ENCODE results near the gene ANAPC15. TPM values are rescaled to one million over a fixed set of nuclear protein-coding genes. Genes with fewer than 3 reads are reported as not detected.

The ANAPC15 gene
- total RNA-seq, 1 experiment from 2014 or later, result 98.6 TPM

GRCh38 chr11:72070491-72070890 lies 42.0 kb downstream of the ANAPC15 start:
- H3K4me3 Mint-ChIP-seq (ENCODE audit: unreplicated experiment), result no peak overlapping the region
- peaks cover 31% of the 10 kb centered on the region for H3K4me1 Mint-ChIP-seq (ENCODE audit: low read depth, unreplicated experiment)
- H3K27me3 Mint-ChIP-seq (ENCODE audit: insufficient read depth, unreplicated experiment), result no peaks in the 10 kb centered on the region
- intact Hi-C loops (cut with micrococcal nuclease; ENCODE audit: unreplicated experiment), result no loop called here
- peaks cover 3% of the 10 kb centered on the region; the same call in 1 of the 2 replicates for H3K36me3 ChIP-seq (ENCODE audit: control insufficient read depth, insufficient read depth, low read length)
- H3K27ac Mint-ChIP-seq (ENCODE audit: unreplicated experiment), result no peak overlapping the region
- no peak for TF ChIP-seq CTCF (IDR thresholded peaks at IDR 0.05; ENCODE audit: insufficient read depth in 1 of 2, low read depth in 1 of 2, low read length in 1 of 2, severe bottlenecking in 1 of 2, unreplicated experiment in 1 of 2)
- POLR2A ChIA-PET, result no interaction called here
- no peak overlapping the region for H3K4me3 ChIP-seq (ENCODE audit: low read depth, low read length)
- H3K27me3 ChIP-seq (replicated peaks; ENCODE audit: control insufficient read depth, insufficient read depth, low read length), result no peaks in the 10 kb centered on the region
- CTCF ChIA-PET, result interaction anchor here (2.3 kb wide), 1 partner anchor 45 kb away, joined by 8 read pairs; no protein-coding TSS in a partner anchor
- no peaks in the 10 kb centered on the region for H3K9me3 ChIP-seq
- H3K36me3 Mint-ChIP-seq (ENCODE audit: insufficient read depth, unreplicated experiment), result peaks cover 35% of the 10 kb centered on the region
- BruUV-seq (replicated peaks), result no TSS peak
- peaks cover 26% of the 10 kb centered on the region for H3K4me1 ChIP-seq
- DNase-seq, result no peak
- H3K9me3 Mint-ChIP-seq (ENCODE audit: unreplicated experiment), result no peaks in the 10 kb centered on the region

DNA sequence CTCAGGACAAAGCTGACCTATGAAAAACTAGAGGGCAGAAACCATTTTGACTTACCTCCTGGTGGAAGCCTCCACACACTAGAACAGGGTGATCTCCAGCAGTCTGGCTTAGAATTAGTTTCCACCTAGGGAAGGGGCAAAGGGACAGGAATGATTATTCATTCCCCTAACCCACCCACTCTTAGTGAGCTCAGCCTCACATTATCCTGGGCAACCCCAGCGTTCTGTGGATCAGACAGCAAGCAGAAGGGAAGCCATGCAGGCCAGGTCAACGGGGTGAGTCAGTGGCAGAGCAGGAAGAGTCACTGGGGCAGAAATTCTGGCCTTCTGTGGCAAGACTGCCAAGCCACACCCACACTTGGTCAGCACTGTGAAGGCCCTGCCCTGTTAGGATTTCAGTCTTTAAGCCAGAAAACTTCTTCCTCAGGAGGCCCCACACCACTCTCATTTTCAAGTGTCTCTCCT lies 42.7 kb downstream of the ANAPC15 start:
- POLR2A ChIA-PET, result no interaction called here
- peak; percentile 53 to 55 for DNase-seq
- no peaks in the 10 kb centered on the region; the same call in 1 of the 2 replicates for H3K36me3 ChIP-seq (ENCODE audit: control insufficient read depth, insufficient read depth, low read length)
- H3K4me3 ChIP-seq (ENCODE audit: low read depth, low read length), result no peak overlapping the region
- no TSS peak for BruUV-seq (replicated peaks)
- Mint-ChIP-seq H3K4me3 (ENCODE audit: unreplicated experiment) (no peak overlapping the region), H3K9me3 (ENCODE audit: unreplicated experiment) (no peaks in the 10 kb centered on the region), H3K36me3 (ENCODE audit: insufficient read depth, unreplicated experiment) (peaks cover 34% of the 10 kb centered on the region), H3K27ac (ENCODE audit: unreplicated experiment) (no peak overlapping the region), H3K4me1 (ENCODE audit: low read depth, unreplicated experiment) (peaks cover 31% of the 10 kb centered on the region), H3K27me3 (ENCODE audit: insufficient read depth, unreplicated experiment) (no peaks in the 10 kb centered on the region)
- peaks cover 26% of the 10 kb centered on the region for H3K4me1 ChIP-seq
- H3K27me3 ChIP-seq (replicated peaks; ENCODE audit: control insufficient read depth, insufficient read depth, low read length), result no peaks in the 10 kb centered on the region
- CTCF ChIA-PET, result interaction anchor here (2.3 kb wide), 1 partner anchor 44 kb away, joined by 8 read pairs; no protein-coding TSS in a partner anchor
- no peaks in the 10 kb centered on the region for H3K9me3 ChIP-seq
- TF ChIP-seq CTCF (IDR thresholded peaks at IDR 0.05; ENCODE audit: insufficient read depth in 1 of 2, low read depth in 1 of 2, low read length in 1 of 2, severe bottlenecking in 1 of 2, unreplicated experiment in 1 of 2), result no peak
- intact Hi-C loops (cut with micrococcal nuclease; ENCODE audit: unreplicated experiment), result no loop called here

DNA sequence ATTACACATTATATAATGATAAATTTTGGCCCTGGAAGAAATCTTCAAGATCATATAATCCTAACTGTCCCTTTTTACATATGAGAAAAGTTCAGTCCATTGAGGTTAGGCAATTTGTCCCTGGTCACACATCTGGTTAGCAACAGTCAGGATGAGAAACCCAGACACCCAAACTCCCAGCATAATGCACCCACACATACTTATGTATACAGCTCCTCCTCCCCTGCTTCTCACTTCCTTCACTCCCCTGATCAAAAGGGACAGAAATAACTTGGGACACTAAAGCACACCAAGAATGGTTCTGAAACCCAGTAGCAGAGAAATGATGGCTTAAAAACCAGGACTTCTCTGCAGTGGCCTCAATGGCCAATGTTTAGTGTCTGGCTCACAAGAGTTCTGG lies 43.3 kb downstream of the ANAPC15 start:
- H3K4me3 Mint-ChIP-seq (ENCODE audit: unreplicated experiment), result no peak overlapping the region
- Histone ChIP-seq H3K4me1 (peaks cover 26% of the 10 kb centered on the region), H3K9me3 (no peaks in the 10 kb centered on the region), H3K4me3 (ENCODE audit: low read depth, low read length) (no peak overlapping the region), H3K36me3 (ENCODE audit: control insufficient read depth, insufficient read depth, low read length) (no peaks in the 10 kb centered on the region; the same call in 1 of the 2 replicates), H3K27me3 (replicated peaks; ENCODE audit: control insufficient read depth, insufficient read depth, low read length) (no peaks in the 10 kb centered on the region)
- no TSS peak for BruUV-seq (replicated peaks)
- peaks cover 34% of the 10 kb centered on the region for H3K36me3 Mint-ChIP-seq (ENCODE audit: insufficient read depth, unreplicated experiment)
- peaks cover 31% of the 10 kb centered on the region for H3K4me1 Mint-ChIP-seq (ENCODE audit: low read depth, unreplicated experiment)
- TF ChIP-seq CTCF (IDR thresholded peaks at IDR 0.05; ENCODE audit: insufficient read depth in 1 of 2, low read depth in 1 of 2, low read length in 1 of 2, severe bottlenecking in 1 of 2, unreplicated experiment in 1 of 2), result no peak
- H3K27me3 Mint-ChIP-seq (ENCODE audit: insufficient read depth, unreplicated experiment), result no peaks in the 10 kb centered on the region
- CTCF ChIA-PET, result interaction anchor here (2.3 kb wide), 1 partner anchor 43 kb away, joined by 8 read pairs; no protein-coding TSS in a partner anchor
- no peaks in the 10 kb centered on the region for H3K9me3 Mint-ChIP-seq (ENCODE audit: unreplicated experiment)
- no peak for DNase-seq
- intact Hi-C loops (cut with micrococcal nuclease; ENCODE audit: unreplicated experiment), result no loop called here
- no peak overlapping the region for H3K27ac Mint-ChIP-seq (ENCODE audit: unreplicated experiment)
- POLR2A ChIA-PET, result no interaction called here

Measured in Caco-2 (cell line).